ENCODE data around the gene AGER. TPM values are rescaled to one million over a fixed set of nuclear protein-coding genes. Genes with fewer than 3 reads are reported as not detected.

The AGER gene
- total and polyA plus RNA-seq, 2 of the 4 experiments (the other 2 are of a cell fraction), result 0.18 to 4.2 TPM

- peaks cover 20 to 61% of the 10 kb centered on the region in 2 experiments for H3K79me1 ChIP-seq (ENCODE audit: low read depth in 1 of 2, low read length in 2 of 2)
- WGBS, 2 experiments (ENCODE audit: extremely low coverage in 2 of 2, insufficient read length in 1 of 2), result no CpG with 5 or more reads among the region's 5 CpGs
- H3K4me3 ChIP-seq (ENCODE audit: insufficient read depth, low read depth, low read length), result no peak within 1 kb of the TSS
- peak within 1 kb of the TSS; percentile 93 for H2BK120ac ChIP-seq (ENCODE audit: low read depth, low read length)
- in situ Hi-C loops (cut with MboI; ENCODE audit: low sequenced_read_pairs), result loop anchor here (5.0 to 25.0 kb wide), 2 partner anchors 75 to 770 kb away; partner anchors contain the start of genes BRD2 and HLA-DMA
- H3K36me3 ChIP-seq (ENCODE audit: control insufficient read depth, insufficient read depth, low read length), result peaks cover 4% of the 10 kb centered on the region
- peak within 1 kb of the TSS; percentile 98 for H2AK9ac ChIP-seq (replicated peaks; ENCODE audit: low read depth, low read length, poor library complexity)
- CTCF ChIA-PET, result no interaction called here
- peak within 1 kb of the TSS; percentile 94; the same call in 1 of the 2 replicates for H3K23ac ChIP-seq (ENCODE audit: low read depth, low read length)
- peak within 1 kb of the TSS; percentile 90 for H2BK15ac ChIP-seq (ENCODE audit: low read depth, low read length)
- H3K4me1 ChIP-seq (ENCODE audit: control insufficient read depth, insufficient read depth, low read length), result peaks cover 15% of the 10 kb centered on the region
- H2AK5ac ChIP-seq (ENCODE audit: low read depth, low read length), result peak within 1 kb of the TSS; percentile 100
- no peak for TF ChIP-seq CEBPB (IDR thresholded peaks at IDR 0.05; ENCODE audit: low read depth, low read length)
- TF ChIP-seq RAD21 (IDR thresholded peaks at IDR 0.05; ENCODE audit: low read length), result no peak
- H2AFZ ChIP-seq (replicated peaks; ENCODE audit: low read length, poor library complexity), result peak within 1 kb of the TSS; percentile 88
- H3K4me2 ChIP-seq (ENCODE audit: low read depth, low read length), result peak within 1 kb of the TSS; percentile 87
- DNase-seq, result peak; percentile 36
- H3K14ac ChIP-seq (replicated peaks; ENCODE audit: low read depth, low read length), result peak within 1 kb of the TSS; percentile 96
- H4K5ac ChIP-seq (ENCODE audit: low read depth, low read length), result peak within 1 kb of the TSS; percentile 100
- H4K8ac ChIP-seq (ENCODE audit: low read depth in 2 of 2, low read length in 2 of 2), result peak within 1 kb of the TSS; percentile 77 to 97
- dilution Hi-C loops (cut with HindIII; ENCODE audit: low sequenced_read_pairs, unreplicated experiment), result no loop called here
- H2BK20ac ChIP-seq (ENCODE audit: low read depth, low read length), result peak within 1 kb of the TSS; percentile 84
- peak within 1 kb of the TSS; percentile 42 for H3K56ac ChIP-seq (ENCODE audit: extremely low read depth, insufficient read depth, low read length)
- BruUV-seq (replicated peaks), result no TSS peak
- peak within 1 kb of the TSS; percentile 97 for H4K91ac ChIP-seq (ENCODE audit: insufficient read depth, low read depth, low read length)
- peak within 1 kb of the TSS; percentile 98 for H3K4ac ChIP-seq (ENCODE audit: low read depth, low read length)
- peak within 1 kb of the TSS; percentile 92 for H3K27ac ChIP-seq (ENCODE audit: insufficient read depth, low read length)
- peak within 1 kb of the TSS; percentile 58 for H3K9ac ChIP-seq (ENCODE audit: low read depth, low read length)
- peak within 1 kb of the TSS; percentile 95 for H2BK5ac ChIP-seq (ENCODE audit: low read depth, low read length, poor library complexity, severe bottlenecking)
- no peak for ATAC-seq (ENCODE audit: low read depth)
- intact Hi-C loops (cut with micrococcal nuclease), result no loop called here
- H3K9me1 ChIP-seq (ENCODE audit: insufficient read depth, low read length), result peaks cover 25% of the 10 kb centered on the region
- no peaks in the 10 kb centered on the region for H3K9me3 ChIP-seq (ENCODE audit: control insufficient read depth, insufficient read depth, low read length)
- POLR2A ChIA-PET (ENCODE audit: unreplicated experiment), result no interaction called here
- H4K20me1 ChIP-seq (ENCODE audit: insufficient read depth, low read length), result no peaks in the 10 kb centered on the region
- no peaks in the 10 kb centered on the region for H3K27me3 ChIP-seq (ENCODE audit: control insufficient read depth, insufficient read depth, low read length)
- peak within 1 kb of the TSS; percentile 98 for H3K18ac ChIP-seq (ENCODE audit: low read depth, low read length)
Measured at GRCh38 chr6:32192608-32193039, 8.6 kb upstream of the AGER start, which contains the start of gene GPSM3. Gene GPSM3 (minus strand): TSS chr6:32192643. CDS start chr6:32192513, 130 bp downstream.

Data from IMR-90 (cell line).